ENCODE measurements around the gene NMS. TPM values are rescaled to one million over a fixed set of nuclear protein-coding genes. Genes with fewer than 3 reads are reported as not detected.

Gene NMS, protein sequence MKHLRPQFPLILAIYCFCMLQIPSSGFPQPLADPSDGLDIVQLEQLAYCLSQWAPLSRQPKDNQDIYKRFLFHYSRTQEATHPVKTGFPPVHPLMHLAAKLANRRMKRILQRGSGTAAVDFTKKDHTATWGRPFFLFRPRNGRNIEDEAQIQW
- total RNA-seq (2014; rRNA removed; shearing (Covaris generic)): not detected in 2 replicates

DNA sequence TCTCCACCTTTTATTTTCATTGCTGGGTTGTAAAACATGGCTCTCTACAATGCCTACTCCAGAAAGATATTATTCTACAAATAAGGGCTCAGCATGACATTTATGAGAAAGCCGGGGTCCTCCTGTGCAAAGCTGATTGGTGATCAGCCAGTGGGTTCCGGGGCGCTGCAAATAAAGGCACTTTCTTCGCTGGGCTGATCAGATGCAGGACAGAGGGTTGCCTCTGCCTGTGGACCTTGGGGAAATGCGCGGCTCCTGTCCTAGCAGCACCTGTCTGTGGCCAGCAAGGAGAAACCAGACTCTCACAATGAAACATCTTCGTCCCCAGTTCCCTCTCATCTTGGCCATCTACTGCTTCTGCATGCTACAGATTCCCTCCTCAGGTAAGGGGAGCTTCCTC, at the start of gene NMS:
Gene NMS (plus strand): TSS at position 301 of the 400 bp plus-strand sequence. CDS start 7 bp downstream, at position 308.

Other genes with a start within 250 kb of the NMS start
- gene LONRF2, start 148.0 kb upstream of the NMS start, total RNA-seq (2014; rRNA removed; shearing (Covaris generic)): 1.2 and 1.3 TPM in 2 replicates
- gene CHST10, start 52.8 kb upstream of the NMS start, total RNA-seq (2014; rRNA removed; shearing (Covaris generic)): 11.7 and 16.1 TPM in 2 replicates
- gene PDCL3, start 92.5 kb downstream of the NMS start, total RNA-seq (2014; rRNA removed; shearing (Covaris generic)): 16.7 and 23.4 TPM in 2 replicates